Stimulated activated naive B cell treated with anti-CD40 and anti-IgM and Interleukin-4, amounts not matched to agents 10 μg/mL and 1 μg/mL and 100 μg/mL, for 72 hours (primary cell): ENCODE data around the gene CD36.
"Not testable (repeated sequence)": the region's sequence is repeated elsewhere in the genome, so short reads cannot be mapped to it uniquely, and the experiment has no call there.

Experiments
- ATAC-seq, 2 donors: fragments of 150-1000 bp; cut with Tn5 transposase; replicated peaks; 2 replicates each; pipeline ENCODE4 v1.10.0; 2021; ENCODE audit warnings: moderate library complexity in 1 of 2
- DNase-seq: peaks from one replicate; pipeline ENCODE4 v3.0.0; 2021
- H3K27ac Mint-ChIP-seq: one replicate; pipeline ENCODE4 v1.8.0; 2022; ENCODE audit warnings: mild to moderate bottlenecking, mixed read lengths
- H3K27me3 Mint-ChIP-seq, 2 donors: one replicate each; pipeline ENCODE4 v1.8.0; 2022; ENCODE audit warnings: mixed read lengths in 2 of 2
- H3K36me3 Mint-ChIP-seq, 2 donors: one replicate each; pipeline ENCODE4 v1.8.0; 2022; ENCODE audit warnings: mixed read lengths in 2 of 2, mild to moderate bottlenecking in 1 of 2
- H3K4me1 Mint-ChIP-seq, 2 donors: one replicate each; pipeline ENCODE4 v1.8.0; 2022; ENCODE audit warnings: mixed read lengths in 2 of 2, mild to moderate bottlenecking in 1 of 2
- H3K4me3 Mint-ChIP-seq, 2 donors: one replicate each; pipeline ENCODE4 v1.8.0; 2022; ENCODE audit warnings: mild to moderate bottlenecking in 2 of 2, mixed read lengths in 2 of 2, moderate library complexity in 1 of 2
- H3K9me3 Mint-ChIP-seq, 2 donors: one replicate each; pipeline ENCODE4 v1.8.0; 2022; ENCODE audit warnings: mixed read lengths in 2 of 2, mild to moderate bottlenecking in 1 of 2

Gene CD36

DNA sequence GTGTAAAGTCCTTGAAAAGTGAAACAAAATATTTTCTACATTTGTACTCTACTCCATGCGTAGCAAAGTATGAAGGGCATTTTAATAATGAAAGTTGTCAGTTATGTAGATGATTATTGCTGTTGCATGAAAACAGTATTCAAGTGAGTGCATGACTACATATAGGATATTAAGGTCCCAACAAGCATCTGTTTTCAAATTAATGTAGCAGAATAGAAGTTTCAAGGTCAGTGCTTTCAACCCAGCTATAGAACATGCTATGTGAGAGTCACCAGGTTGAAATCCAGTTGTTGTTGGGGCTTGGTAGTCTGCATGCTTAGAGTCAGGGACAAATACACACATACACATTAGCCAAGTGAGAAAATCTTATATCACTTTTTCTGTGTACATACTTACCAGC is 14.8 kb downstream of the CD36 start:
- H3K4me1 Mint-ChIP-seq: no peaks in the 10 kb centered on the region
- no peaks in the 10 kb centered on the region for H3K36me3 Mint-ChIP-seq
- no peak overlapping the region for H3K27ac Mint-ChIP-seq
- ATAC-seq: no peak
- no peak overlapping the region for H3K4me3 Mint-ChIP-seq
- no peak for DNase-seq
- no peaks in the 10 kb centered on the region for H3K9me3 Mint-ChIP-seq
- H3K27me3 Mint-ChIP-seq: no peaks in the 10 kb centered on the region

DNA sequence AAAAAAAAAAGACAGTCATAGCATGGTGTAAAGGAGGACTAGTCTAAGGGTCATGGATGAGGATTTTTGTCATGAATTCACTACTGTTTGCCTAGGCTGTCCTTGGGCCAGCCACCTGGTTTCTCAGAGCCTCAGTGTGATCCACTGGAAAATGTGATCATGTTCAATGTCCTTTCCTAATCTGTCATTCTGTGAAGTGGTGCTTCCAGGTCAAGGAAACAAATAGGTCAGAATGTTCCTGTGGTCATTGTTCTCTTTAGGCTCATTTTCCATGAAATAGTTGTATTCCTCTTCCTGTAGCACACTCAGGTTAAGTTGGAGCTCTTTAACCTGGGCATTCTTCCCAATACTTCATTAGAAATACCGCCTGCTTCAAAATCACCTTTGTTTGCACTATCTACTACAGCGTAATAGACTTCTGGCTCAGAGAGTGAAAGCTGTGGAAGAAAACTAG is 16.5 kb downstream of the CD36 start:
- DNase-seq (no peak), ATAC-seq (no peak)
- Mint-ChIP-seq H3K27me3 (no peaks in the 10 kb centered on the region), H3K4me3 (no peak overlapping the region), H3K9me3 (no peaks in the 10 kb centered on the region), H3K27ac (no peak overlapping the region), H3K4me1 (no peaks in the 10 kb centered on the region), H3K36me3 (no peaks in the 10 kb centered on the region)

DNA sequence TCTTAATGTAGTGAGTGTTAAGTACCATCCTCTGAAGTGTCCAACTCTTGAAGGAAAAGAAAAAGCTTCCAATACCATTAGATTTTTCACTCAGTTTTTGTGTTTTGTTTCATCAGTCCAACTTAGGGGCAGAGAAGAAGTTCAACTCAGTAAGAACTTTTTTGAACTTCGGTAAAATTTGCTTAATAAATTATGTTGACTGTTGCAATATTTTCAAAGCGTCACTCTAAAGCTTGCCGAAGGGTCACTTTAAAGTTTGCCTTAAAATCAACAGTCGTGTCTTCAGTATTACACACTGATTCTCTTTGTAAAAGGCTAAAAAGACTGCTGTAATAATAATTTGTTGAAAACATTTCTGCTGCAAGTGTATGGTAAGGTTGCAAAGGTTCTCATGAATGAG is 17.6 kb downstream of the CD36 start:
- no peak overlapping the region for H3K27ac Mint-ChIP-seq
- peaks cover 0 to 7% of the 10 kb centered on the region in 2 donors for H3K27me3 Mint-ChIP-seq
- ATAC-seq (no peak), DNase-seq (no peak)
- H3K9me3 Mint-ChIP-seq: no peaks in the 10 kb centered on the region
- no peak overlapping the region for H3K4me3 Mint-ChIP-seq
- H3K4me1 Mint-ChIP-seq: no peaks in the 10 kb centered on the region
- H3K36me3 Mint-ChIP-seq: no peaks in the 10 kb centered on the region

DNA sequence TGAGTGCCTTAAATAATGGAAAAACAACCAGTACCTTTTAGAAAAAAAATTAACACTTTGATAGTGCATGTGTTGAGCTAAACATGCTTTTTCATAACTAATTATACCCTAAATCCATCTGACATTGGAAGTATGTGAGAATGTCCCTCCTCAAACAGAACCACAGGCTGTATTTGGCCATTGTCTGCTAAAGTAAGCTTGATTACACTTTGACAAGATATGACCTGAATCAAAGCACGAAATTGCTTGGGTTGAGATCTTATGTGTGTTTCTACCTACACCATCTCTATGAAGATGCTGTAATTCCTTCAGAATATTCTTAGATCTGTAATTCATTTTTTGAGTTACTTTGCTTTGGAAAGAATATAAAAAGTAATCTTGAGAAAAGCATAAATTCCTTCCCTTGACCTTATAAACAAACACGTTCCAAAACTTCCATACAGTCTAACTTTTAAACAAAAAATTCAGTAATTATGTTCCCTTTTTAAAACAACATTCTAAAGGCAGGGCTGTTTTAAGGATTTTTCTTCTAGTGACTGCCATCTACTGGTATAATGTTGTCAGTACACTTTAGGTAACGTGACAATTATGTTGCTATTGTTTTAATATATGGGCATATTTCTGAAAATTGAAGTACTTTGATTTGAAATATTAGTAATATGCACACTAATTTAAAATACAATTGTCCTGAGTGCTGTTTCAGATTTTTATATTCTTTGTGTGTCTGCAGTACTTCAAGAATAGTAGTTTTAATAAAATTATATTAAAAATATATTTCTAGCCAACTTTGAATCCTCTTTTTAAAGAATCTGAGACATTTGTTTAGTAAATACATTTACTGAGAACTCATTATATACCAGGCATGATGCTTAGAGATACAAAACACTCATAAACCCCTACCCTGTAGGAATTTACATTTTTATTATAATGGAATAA is 20.9 kb downstream of the CD36 start:
- Mint-ChIP-seq H3K9me3 (no peaks in the 10 kb centered on the region), H3K27ac (no peak overlapping the region)
- no peak for DNase-seq

DNA sequence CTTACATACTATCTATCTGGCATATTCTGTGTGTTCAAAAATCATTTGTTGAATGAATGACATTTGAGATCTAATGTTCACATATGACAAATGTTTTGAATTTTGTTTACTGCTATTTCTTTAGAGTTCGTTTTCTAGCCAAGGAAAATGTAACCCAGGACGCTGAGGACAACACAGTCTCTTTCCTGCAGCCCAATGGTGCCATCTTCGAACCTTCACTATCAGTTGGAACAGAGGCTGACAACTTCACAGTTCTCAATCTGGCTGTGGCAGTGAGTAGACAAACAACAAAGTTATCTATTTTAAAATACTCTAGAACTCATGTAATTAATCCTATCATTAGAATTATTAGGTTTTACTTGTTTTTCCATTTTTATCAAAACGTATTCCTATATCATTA is 22.5 kb downstream of the CD36 start:
- Mint-ChIP-seq H3K27ac (no peak overlapping the region), H3K27me3 (peaks cover 0 to 7% of the 10 kb centered on the region in 2 donors), H3K4me1 (no peaks in the 10 kb centered on the region), H3K36me3 (no peaks in the 10 kb centered on the region), H3K9me3 (no peaks in the 10 kb centered on the region), H3K4me3 (no peak overlapping the region)
- ATAC-seq (no peak), DNase-seq (no peak)

More for the DNA sequence above, 20.9 kb downstream of the CD36 start:
- no peak for ATAC-seq
- no peaks in the 10 kb centered on the region for H3K36me3 Mint-ChIP-seq
- H3K4me1 Mint-ChIP-seq: no peaks in the 10 kb centered on the region
- H3K27me3 Mint-ChIP-seq: peaks cover 0 to 7% of the 10 kb centered on the region in 2 donors
- no peak overlapping the region for H3K4me3 Mint-ChIP-seq

- H3K27me3 Mint-ChIP-seq: peaks cover 0 to 7% of the 10 kb centered on the region in 2 donors
- no peak for ATAC-seq
- H3K36me3 Mint-ChIP-seq: no peaks in the 10 kb centered on the region
- DNase-seq: no peak
- no peaks in the 10 kb centered on the region for H3K9me3 Mint-ChIP-seq
- H3K27ac Mint-ChIP-seq: no peak overlapping the region
- no peaks in the 10 kb centered on the region for H3K4me1 Mint-ChIP-seq
- no peak overlapping the region for H3K4me3 Mint-ChIP-seq
Observed at GRCh38 chr7:80661729-80662128, 23.3 kb downstream of the CD36 start.

- ATAC-seq (no peak), DNase-seq (no peak)
- peaks cover 0 to 7% of the 10 kb centered on the region in 2 donors for H3K27me3 Mint-ChIP-seq
- no peaks in the 10 kb centered on the region for H3K36me3 Mint-ChIP-seq
- no peak overlapping the region for H3K27ac Mint-ChIP-seq
- H3K4me1 Mint-ChIP-seq: no peaks in the 10 kb centered on the region
- H3K9me3 Mint-ChIP-seq: no peaks in the 10 kb centered on the region
- no peak overlapping the region for H3K4me3 Mint-ChIP-seq
Observed at GRCh38 chr7:80662252-80662651, 23.8 kb downstream of the CD36 start.

- no peak for DNase-seq
- no peak for ATAC-seq
- Mint-ChIP-seq H3K4me1 (no peaks in the 10 kb centered on the region), H3K27me3 (peaks cover 0 to 5% of the 10 kb centered on the region in 2 donors), H3K4me3 (no peak overlapping the region), H3K9me3 (no peaks in the 10 kb centered on the region), H3K27ac (no peak overlapping the region), H3K36me3 (no peaks in the 10 kb centered on the region)
Observed at GRCh38 chr7:80665526-80665925, 27.1 kb downstream of the CD36 start.

- Mint-ChIP-seq H3K36me3 (no peaks in the 10 kb centered on the region), H3K9me3 (no peaks in the 10 kb centered on the region), H3K27ac (no peak overlapping the region), H3K4me3 (no peak overlapping the region), H3K4me1 (no peaks in the 10 kb centered on the region), H3K27me3 (no peaks in the 10 kb centered on the region)
- no peak for DNase-seq
- ATAC-seq: no peak
Observed at GRCh38 chr7:80666376-80666775, 27.9 kb downstream of the CD36 start.

GRCh38 chr7:80669367-80669766 is 30.9 kb downstream of the CD36 start:
- H3K9me3 Mint-ChIP-seq, H3K4me1 Mint-ChIP-seq, H3K27ac Mint-ChIP-seq, ATAC-seq, DNase-seq, H3K36me3 Mint-ChIP-seq, H3K4me3 Mint-ChIP-seq, H3K27me3 Mint-ChIP-seq: not testable (repeated sequence)

- Mint-ChIP-seq H3K36me3 (no peaks in the 10 kb centered on the region), H3K4me3 (no peak overlapping the region), H3K27ac (no peak overlapping the region), H3K27me3 (no peaks in the 10 kb centered on the region), H3K9me3 (no peaks in the 10 kb centered on the region), H3K4me1 (no peaks in the 10 kb centered on the region)
- no peak for ATAC-seq
- no peak for DNase-seq
Observed at GRCh38 chr7:80671744-80672143, 33.3 kb downstream of the CD36 start.

- no peak for ATAC-seq
- no peak for DNase-seq
- Mint-ChIP-seq H3K36me3 (no peaks in the 10 kb centered on the region), H3K4me1 (peaks cover 3 to 7% of the 10 kb centered on the region in 2 donors), H3K4me3 (no peak overlapping the region), H3K9me3 (no peaks in the 10 kb centered on the region), H3K27ac (no peak overlapping the region), H3K27me3 (no peaks in the 10 kb centered on the region)
Observed at GRCh38 chr7:80675090-80675489, 36.6 kb downstream of the CD36 start.

DNA sequence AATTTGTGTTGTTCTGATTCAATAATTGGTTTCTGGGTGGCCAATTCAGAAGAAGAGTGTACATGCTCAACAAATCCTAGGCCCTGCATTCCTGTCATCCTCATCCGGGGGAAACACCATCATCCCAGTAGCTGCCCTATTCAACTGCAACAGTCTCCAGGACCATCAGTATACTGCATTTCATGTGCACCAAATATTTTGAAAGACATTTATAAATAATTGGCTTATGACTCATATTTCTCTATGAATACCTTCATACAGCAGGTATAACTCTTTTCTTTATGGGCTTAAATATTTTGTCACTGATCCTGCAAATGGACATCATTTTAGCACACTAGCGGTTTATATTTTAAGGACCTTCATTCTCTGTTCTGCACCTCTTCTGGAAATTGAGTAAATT is 38.0 kb downstream of the CD36 start:
- no peak overlapping the region for H3K4me3 Mint-ChIP-seq

GRCh38 chr7:80677629-80678028 is 39.2 kb downstream of the CD36 start:
- no peak for DNase-seq
- Mint-ChIP-seq H3K9me3 (no peaks in the 10 kb centered on the region), H3K27ac (no peak overlapping the region), H3K4me1 (peaks cover 6 to 18% of the 10 kb centered on the region in 2 donors), H3K27me3 (no peaks in the 10 kb centered on the region), H3K36me3 (no peaks in the 10 kb centered on the region), H3K4me3 (no peak overlapping the region)
- no peak for ATAC-seq

More for the DNA sequence above, 38.0 kb downstream of the CD36 start:
- DNase-seq: no peak
- ATAC-seq: no peak
- no peak overlapping the region for H3K27ac Mint-ChIP-seq
- no peaks in the 10 kb centered on the region for H3K27me3 Mint-ChIP-seq
- H3K9me3 Mint-ChIP-seq: no peaks in the 10 kb centered on the region
- no peaks in the 10 kb centered on the region for H3K36me3 Mint-ChIP-seq
- peaks cover 6 to 18% of the 10 kb centered on the region in 2 donors for H3K4me1 Mint-ChIP-seq

DNA sequence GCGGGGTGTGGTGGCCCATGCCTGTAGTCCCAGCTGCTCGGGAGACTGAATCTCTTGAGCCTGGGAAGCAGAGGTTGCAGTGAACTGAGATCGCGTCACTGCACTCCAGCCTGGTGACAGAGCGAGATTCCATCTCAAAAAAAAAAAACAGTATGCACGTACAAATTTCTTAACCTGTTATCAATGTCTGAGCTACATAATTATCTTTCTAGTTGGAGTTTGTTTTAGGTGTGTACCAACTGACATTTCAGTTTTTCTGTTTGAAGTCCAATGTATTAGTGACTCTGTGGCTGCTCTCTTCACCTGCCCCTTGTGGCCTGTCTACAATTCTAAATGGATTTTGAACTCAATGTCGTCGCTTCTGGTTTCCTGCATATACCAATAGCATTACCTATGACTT is 40.3 kb downstream of the CD36 start:
- no peak for DNase-seq
- H3K27ac Mint-ChIP-seq: no peak overlapping the region
- no peaks in the 10 kb centered on the region for H3K27me3 Mint-ChIP-seq
- no peaks in the 10 kb centered on the region for H3K36me3 Mint-ChIP-seq
- H3K4me3 Mint-ChIP-seq: no peak overlapping the region
- H3K4me1 Mint-ChIP-seq: peaks cover 6 to 18% of the 10 kb centered on the region in 2 donors
- H3K9me3 Mint-ChIP-seq: no peaks in the 10 kb centered on the region
- no peak for ATAC-seq
